ENCODE measurements around the gene CDC123. TPM values are rescaled to one million over a fixed set of nuclear protein-coding genes. Genes with fewer than 3 reads are reported as not detected.

The CDC123 gene
- total RNA-seq, 4 donors from 2014 or later = 44.9 to 67.3 (median 53.6) TPM

DNA sequence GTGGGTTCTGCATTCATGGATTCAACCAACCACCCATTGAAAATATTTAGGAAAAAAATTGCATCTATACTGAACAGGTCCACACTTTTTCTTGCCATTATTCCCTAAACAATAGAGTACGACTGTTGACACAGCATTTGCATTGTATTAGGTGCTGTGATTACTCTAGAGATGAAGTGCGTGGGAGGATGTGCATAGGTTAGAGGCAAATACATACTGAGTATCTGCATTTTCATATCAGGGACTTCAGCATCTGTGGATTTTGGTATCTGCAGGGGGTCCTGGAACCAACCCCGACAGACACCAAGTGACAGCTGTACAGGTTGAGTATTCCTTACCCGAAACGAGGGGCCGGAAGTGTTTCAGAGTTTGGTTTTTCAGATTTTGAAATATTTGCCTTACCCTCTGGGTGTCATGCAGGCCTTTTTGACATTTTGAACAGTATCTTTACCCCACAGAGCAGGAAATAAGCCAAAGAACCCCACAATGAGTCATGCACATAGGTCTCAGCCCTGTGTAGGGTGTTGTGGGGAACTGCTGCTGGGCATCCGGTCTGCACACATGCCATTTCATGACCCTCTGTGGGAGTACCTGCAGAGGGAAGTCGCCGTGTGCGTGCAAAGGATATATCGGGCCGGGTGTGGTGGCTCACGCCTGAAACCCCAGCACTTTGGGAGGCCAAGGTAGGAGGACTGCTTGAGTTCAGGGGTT lies 14.8 kb upstream of the CDC123 start:
- TF ChIP-seq, protein P1, sequence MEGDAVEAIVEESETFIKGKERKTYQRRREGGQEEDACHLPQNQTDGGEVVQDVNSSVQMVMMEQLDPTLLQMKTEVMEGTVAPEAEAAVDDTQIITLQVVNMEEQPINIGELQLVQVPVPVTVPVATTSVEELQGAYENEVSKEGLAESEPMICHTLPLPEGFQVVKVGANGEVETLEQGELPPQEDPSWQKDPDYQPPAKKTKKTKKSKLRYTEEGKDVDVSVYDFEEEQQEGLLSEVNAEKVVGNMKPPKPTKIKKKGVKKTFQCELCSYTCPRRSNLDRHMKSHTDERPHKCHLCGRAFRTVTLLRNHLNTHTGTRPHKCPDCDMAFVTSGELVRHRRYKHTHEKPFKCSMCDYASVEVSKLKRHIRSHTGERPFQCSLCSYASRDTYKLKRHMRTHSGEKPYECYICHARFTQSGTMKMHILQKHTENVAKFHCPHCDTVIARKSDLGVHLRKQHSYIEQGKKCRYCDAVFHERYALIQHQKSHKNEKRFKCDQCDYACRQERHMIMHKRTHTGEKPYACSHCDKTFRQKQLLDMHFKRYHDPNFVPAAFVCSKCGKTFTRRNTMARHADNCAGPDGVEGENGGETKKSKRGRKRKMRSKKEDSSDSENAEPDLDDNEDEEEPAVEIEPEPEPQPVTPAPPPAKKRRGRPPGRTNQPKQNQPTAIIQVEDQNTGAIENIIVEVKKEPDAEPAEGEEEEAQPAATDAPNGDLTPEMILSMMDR (IDR thresholded peaks at IDR 0.05; ENCODE audit: low read depth) = no peak

DNA sequence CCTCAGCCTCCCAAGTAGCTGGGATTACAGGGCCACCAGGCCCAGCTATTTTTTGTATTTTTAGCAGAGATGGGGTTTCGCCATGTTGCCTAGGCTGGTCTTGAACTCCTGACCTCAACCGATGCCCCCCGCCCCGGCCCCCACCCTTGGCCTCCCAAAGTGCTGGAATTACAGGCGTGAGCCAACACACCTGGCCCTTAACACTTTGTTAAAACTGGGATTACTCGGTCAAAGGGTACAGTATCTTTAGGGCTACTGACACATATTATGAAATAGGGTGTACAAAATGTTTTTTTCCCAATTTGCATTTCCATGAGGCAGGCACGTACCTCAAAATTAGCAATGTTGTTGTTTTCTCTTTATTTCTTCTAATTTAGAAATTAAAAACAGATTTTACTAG lies 11.8 kb upstream of the CDC123 start:
- TF ChIP-seq, protein P1 (IDR thresholded peaks at IDR 0.05; ENCODE audit: low read depth) = no peak

DNA sequence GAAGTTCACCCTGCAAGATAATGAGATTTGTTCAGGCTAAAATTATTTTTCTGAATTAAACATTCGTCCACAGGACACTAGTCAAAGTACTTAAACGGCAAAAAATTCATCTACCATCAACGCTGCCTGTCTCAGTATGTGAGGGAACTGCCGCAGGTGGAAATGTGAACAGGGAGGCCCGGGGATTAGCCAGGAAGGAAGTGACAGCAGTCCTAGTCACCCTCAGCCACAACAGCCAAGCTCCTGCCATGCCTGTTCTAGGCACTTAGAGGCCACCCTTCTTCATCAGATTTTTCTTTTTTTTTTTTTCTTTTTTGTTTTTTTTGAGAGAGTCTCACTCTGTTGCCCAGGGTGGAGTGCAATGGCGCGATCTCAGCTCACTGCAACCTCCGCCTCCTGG lies 9.7 kb upstream of the CDC123 start:
- TF ChIP-seq, protein P1 (IDR thresholded peaks at IDR 0.05; ENCODE audit: low read depth) = no peak

DNA sequence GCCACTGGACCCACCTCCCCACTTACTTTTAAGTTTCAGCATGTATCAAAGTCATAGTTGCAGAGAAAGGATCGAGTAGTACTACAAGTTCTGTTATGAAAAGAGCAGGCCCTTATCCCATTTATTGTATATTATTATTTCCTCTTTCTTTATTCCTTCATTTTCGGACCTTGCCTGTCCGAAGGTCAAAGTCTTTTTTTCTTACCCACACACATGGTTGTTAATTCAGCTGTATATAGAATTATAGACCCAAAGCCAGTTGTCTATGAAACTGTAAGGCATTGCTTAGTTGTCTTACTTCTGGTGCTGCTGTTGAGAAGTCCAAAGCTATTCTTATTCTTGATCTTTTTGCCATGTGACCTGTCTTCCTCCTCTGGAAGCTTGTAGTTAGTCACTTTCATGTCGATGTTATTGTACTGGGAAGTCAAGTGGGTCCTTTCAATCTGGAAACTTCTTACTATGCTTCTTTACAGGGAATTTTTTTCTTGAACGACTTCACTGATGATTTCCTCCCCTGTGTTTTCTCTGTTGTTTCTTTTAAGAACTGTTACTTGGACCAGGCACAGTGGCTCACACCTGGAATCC lies 8.6 kb upstream of the CDC123 start:
- TF ChIP-seq, protein P1 (IDR thresholded peaks at IDR 0.05; ENCODE audit: low read depth) = no peak

DNA sequence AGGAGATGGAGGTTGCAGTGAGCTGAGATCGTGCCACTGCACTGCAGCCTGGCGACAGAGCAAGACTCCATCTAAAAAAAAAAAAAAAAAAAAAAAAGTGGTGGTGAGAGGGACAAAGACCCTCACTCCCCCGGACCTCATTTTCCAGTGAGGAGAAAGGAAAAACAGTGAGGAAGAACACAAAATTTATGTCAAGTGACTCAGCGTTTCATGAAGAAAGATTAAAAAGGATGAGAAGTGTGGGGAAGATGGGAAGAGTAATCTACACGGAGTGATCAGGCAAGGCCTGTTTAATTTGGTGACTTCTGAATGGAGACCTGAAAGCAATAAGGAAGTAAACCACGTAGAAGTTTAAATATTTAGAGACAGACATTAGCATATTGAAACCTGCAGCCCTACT lies 7.3 kb upstream of the CDC123 start:
- TF ChIP-seq, protein P1 (IDR thresholded peaks at IDR 0.05; ENCODE audit: low read depth) = no peak

DNA sequence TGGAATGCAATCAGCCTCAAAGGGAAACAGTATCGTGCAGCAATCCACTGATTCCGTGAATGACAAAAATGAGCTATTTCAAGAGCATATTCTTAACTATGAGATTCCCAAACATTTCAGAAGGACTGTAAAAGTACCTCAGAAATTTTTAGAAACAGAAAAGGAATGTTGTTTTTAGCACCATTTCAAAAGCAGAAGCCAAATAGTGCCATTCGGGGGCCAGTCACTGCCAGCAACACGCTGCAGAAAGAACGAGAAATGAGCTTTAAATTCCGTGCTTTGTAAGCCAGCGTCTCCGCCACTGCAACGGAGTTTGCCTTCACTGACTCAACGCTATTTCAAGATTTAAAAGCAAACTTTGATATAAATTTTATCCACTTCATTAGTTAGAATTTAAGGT lies 6.6 kb upstream of the CDC123 start:
- TF ChIP-seq, protein P1 (IDR thresholded peaks at IDR 0.05; ENCODE audit: low read depth) = no peak

DNA sequence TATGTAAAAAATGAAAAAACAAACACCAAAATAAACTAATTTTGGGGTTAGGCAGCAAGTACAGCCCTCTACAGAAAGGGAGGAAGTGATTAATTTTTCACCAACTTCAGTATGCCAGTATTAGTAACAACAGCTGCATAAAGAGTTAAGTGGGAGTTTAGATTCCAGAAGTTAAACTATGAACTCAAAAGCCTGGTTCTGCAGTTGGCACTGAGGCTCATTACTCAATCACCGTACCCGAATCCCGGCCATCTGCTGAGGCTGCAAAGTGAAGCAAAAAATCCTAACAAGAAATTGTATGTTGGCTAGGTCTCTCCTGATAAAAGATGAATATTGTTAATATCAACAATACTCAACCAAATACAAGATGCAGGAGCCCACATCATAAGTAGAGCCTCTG lies 4.3 kb upstream of the CDC123 start:
- TF ChIP-seq, protein P1 (IDR thresholded peaks at IDR 0.05; ENCODE audit: low read depth) = no peak
